ENCODE data around the gene CCL20. TPM values are rescaled to one million over a fixed set of nuclear protein-coding genes. Genes with fewer than 3 reads are reported as not detected.

Gene CCL20
- total RNA-seq, 1 donor from 2014 or later: not detected

DNA sequence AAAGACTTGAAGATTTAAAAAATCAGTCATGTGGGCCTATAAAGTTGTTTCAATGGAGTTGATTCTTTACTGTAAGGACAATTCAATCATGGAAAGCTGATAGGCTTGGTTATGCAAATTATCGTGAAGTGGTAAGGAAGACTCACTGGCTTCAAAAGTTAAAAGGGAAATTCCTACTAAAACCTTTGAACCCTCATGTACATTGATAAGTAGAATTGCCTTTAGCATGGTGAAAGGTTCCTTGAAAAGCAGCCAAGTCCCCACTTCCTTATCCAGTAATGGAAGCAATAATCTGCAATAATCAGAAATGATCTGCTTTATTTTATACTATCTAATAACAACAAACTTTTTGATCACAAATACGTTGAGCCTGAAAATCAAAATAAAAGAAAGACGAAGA lies 14.4 kb upstream of the CCL20 start:
- DNase-seq (ENCODE audit: low spot score in 2 of 2) (no peak), FAIRE-seq (no peak)

DNA sequence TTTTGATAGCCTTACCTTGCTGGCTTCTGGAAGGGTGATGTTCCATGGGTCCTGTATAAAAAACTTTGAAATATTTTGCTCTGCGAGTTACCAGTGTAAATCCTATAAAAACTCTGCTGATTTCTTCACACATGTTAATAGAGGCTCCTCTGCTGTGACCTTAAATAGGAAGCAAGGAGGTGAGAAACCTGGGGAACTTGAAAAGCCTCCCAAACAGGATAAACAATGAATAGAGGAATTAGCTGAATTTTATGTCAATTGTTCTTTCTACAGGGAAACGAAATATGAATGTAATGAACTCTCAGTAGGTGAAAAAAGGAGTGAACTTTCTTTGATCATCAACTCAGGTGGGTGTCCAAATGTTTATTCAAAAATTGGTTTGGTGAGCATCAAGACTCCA lies 10.8 kb upstream of the CCL20 start:
- FAIRE-seq: no peak
- DNase-seq (ENCODE audit: low spot score in 2 of 2): no peak

DNA sequence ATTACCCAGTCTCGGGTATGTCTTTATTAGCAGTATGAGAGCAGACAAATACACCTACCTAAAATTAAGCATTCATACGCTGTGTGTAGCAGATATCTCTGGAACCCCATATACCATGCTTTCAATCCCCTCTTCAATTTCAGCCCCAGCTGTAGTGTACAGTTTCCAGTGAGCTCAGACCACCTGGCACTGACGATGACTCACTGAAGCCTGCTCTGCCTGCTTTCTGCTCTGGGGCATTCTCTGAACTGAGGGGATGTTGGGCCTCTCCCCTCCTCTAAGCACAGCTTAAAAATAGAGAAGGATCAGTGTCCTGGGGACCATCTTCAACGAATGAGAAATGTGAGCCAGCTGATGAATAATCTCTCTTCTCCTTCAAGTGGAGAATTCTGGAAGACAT lies 8.7 kb upstream of the CCL20 start:
- DNase-seq (ENCODE audit: low spot score in 2 of 2) (no peak), FAIRE-seq (no peak)

DNA sequence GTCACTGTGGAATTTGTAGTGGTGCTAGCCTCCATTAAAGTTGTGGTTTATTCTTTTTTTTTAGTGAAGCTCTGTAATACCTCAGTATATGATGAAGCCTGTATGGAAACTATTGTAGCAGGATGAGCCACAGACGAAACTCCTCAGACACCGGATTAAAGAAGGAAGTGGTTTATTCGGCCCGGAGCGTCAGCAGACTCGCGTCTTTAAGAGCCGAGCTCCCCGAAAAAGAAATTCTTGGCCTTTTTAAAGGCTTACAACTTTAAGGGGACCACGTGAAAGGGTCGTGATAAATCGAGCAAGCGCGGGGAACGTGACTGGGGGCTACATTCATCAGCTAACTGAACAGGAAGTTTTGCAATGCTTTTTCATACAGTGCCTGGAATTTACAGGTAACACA lies 8.1 kb upstream of the CCL20 start:
- FAIRE-seq: no peak

DNA sequence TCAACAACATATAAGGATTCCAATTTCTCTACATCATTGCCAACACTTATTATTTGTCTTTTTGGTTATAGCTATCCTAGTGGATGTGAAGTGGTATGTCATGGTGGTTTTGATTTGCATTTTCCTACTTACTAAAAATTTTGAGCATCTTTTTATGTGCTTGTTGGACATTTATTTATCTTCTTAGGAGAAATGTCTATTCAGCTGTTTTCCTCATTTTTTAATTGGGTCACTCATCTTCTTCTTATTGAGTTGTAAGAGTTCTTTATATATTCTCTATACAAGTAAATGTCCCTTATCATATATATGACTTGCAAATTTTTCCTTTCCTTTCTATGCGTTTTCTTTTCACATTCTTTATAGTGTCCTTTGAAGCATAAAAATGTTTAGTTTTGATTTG lies 4.7 kb upstream of the CCL20 start:
- DNase-seq (ENCODE audit: low spot score in 2 of 2): no peak
- FAIRE-seq: no peak

More for the DNA sequence above, 8.1 kb upstream of the CCL20 start:
- no peak for DNase-seq (ENCODE audit: low spot score in 2 of 2)

DNA sequence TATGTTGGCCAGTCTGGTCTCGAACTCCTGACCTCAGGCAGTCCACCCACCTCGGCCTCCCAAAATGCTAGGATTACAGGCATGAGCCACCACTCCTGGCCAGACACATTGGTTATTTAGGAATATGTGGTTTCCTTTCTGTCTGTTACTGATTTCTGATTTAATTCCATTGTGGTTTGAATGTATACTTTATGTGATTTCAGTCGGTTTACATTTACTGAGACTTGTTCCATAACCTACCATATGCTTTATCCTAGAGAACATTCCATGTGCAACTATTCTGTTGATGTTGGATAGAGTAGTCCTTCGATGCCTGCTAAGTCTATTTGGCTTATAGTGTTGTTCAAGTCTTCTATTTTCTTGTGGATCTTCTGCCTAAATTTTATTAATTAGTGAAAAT lies 1.6 kb upstream of the CCL20 start:
- DNase-seq (ENCODE audit: low spot score in 2 of 2): no peak
- no peak for FAIRE-seq

DNA sequence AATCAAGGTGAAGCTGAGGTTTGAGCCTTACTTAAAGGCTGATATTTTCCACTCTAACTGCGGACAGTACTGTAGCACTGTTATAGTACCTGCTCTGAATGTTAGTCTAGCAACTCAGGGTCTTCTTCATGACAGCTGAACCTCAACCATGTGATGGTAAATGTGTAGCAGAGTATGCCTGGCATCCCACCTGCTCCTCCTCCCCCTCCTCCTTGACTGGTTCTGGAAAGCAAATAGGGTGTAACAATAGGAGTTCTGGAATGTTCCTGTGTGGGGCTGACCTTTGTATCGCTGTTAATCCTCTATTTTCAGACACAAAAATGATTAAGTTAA lies 447 bp upstream of the CCL20 start:
- DNase-seq (ENCODE audit: low spot score in 2 of 2): no peak

DNA sequence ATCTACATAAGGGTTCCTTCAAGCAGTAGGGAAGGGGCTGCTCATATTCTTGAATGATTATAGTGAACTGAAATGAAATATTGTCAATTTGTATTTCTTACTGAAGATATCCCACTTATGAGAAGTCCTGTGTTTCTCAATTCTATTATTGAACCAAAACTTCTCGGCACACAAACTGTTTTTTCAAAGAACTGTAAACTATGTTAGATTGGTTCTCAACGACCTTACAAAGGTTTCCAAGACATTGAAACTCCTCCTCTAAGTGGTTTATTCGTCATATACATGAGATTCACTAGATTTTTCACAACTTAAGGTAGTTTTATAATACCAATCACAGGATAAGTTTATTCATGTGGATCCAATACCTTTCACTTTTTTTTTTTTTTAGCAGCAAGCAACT lies 1.4 kb downstream of the CCL20 start:
- no peak for DNase-seq (ENCODE audit: low spot score in 2 of 2)
- no peak for FAIRE-seq

More for the DNA sequence above, 447 bp upstream of the CCL20 start:
- FAIRE-seq: no peak

DNA sequence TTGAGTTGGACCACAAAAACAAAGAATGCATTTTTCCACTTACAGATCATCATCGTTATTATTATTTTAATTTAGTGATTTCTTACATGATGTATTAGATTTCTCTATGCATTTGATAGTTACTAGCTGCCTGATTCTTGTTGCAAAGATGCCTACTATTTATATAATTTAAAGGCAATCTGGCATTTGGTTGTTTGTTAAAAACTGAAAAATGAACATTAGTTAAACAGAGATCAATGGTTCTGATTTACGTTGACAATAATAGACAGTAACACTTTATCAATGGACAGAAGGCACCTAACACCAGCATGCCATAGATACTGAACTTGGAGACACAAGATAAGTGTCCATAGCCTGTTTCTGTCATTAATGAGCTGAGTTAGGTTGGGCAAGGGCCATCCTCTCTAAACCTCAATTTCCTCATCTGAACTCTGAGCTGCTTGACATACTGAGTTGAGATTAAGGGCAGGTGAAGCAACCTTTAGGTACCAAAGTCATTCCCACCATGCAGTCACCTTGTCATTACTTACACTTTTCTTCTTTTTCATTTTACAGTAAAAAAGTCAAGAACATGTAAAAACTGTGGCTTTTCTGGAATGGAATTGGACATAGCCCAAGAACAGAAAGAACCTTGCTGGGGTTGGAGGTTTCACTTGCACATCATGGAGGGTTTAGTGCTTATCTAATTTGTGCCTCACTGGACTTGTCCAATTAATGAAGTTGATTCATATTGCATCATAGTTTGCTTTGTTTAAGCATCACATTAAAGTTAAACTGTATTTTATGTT lies 3.1 kb downstream of the CCL20 start:
- DNase-seq (ENCODE audit: low spot score in 2 of 2) (no peak), FAIRE-seq (no peak)

DNA sequence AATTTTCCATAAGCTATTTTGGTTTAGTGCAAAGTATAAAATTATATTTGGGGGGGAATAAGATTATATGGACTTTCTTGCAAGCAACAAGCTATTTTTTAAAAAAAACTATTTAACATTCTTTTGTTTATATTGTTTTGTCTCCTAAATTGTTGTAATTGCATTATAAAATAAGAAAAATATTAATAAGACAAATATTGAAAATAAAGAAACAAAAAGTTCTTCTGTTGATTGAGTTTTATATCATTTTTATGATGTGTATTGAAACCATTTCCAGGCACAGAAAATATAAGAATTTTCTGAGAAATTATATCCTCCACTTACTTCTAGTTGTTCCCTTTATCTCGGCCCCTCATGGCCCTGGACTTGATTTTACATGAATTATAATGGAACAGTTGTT lies 3.7 kb downstream of the CCL20 start:
- FAIRE-seq (no peak), DNase-seq (ENCODE audit: low spot score in 2 of 2) (no peak)

DNA sequence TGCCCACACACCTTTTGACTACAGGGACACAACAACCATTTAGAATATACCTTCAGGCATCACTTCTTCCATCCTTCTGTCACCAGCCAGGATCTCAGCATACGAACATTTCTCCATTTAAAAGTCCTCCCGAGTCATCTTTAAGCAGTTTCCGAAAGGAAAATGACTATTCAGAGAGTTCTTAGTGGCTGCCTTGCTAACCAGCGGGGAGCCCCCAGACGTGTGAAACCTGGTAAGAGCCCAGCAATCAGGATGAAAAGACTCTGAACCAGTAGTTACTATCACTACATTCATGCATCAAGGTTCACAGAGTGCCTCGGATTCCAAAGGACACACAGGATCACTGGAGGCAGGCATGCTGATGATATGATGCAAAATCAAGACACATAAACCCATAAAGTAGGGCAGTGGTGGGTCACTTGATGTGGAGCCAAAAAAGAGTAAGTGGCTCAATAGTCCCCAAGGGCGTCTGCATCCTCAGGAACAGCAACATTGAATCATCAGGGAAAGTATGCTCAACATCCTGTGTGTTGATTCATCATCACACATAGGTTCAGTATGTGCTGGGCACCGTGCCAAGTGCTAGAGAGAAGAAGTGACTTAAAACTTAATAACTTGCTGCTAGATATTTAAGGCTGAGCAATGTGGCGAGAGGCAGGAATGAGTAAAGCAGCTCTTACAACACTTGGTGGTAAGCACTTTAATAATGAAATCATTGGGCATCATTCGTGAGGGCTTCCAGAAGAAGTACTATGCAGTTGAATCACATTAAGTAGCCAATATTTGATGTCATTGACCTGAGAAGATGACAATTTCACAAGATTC lies 4.4 kb downstream of the CCL20 start:
- DNase-seq (ENCODE audit: low spot score in 2 of 2) (peak in 1 of 2 donors; percentile 33), FAIRE-seq (no peak)

DNA sequence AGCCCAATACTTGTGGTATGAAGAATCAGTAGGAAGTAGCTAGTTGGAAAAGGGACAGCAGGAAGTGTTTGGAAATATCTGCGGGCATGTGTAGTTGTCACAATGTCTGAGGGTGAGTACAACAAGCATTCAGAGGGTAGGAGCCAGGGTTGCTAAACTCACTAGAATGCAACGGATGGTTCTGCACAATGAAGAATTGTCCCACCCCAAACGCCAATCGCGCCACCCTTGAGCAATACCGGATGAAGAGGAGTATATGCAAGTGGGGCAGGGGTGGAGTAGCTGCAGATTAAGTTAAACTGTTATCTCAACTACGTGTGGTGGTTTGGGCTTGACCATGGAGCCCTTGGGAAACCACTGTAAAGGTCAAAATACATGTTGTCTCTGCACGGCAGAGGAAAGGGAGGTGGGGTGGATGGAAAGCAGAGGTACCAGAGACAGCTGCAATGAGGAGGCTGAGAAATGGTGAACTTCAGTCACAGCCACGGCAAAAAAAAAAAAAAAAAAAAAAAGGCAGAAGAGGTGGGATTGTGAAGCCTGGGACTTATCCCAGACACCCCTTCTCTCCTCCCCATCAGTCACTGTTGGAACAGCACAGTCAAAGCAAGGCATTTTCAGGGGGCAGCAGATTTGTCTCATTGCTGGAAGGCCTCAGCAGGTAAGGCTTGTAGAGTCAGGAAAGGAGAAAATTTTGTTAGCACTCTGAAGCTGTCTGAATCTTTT lies 5.2 kb downstream of the CCL20 start:
- FAIRE-seq (no peak), DNase-seq (ENCODE audit: low spot score in 2 of 2) (no peak)

DNA sequence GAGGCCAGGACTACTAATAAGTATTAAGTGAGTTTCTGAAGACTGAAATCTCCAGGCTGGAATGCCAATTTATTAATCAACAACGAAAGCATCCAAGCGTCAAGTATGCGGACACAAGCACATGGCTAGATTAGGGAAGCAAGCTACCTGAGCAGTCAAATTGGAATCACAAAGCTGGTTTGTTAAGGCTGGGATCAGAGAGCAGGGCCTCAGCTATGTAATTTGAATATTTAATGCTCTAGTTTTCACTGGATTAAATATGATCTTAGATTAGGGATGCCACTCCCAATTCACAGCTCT lies 5.7 kb downstream of the CCL20 start:
- DNase-seq (ENCODE audit: low spot score in 2 of 2): no peak
- FAIRE-seq: no peak

DNA sequence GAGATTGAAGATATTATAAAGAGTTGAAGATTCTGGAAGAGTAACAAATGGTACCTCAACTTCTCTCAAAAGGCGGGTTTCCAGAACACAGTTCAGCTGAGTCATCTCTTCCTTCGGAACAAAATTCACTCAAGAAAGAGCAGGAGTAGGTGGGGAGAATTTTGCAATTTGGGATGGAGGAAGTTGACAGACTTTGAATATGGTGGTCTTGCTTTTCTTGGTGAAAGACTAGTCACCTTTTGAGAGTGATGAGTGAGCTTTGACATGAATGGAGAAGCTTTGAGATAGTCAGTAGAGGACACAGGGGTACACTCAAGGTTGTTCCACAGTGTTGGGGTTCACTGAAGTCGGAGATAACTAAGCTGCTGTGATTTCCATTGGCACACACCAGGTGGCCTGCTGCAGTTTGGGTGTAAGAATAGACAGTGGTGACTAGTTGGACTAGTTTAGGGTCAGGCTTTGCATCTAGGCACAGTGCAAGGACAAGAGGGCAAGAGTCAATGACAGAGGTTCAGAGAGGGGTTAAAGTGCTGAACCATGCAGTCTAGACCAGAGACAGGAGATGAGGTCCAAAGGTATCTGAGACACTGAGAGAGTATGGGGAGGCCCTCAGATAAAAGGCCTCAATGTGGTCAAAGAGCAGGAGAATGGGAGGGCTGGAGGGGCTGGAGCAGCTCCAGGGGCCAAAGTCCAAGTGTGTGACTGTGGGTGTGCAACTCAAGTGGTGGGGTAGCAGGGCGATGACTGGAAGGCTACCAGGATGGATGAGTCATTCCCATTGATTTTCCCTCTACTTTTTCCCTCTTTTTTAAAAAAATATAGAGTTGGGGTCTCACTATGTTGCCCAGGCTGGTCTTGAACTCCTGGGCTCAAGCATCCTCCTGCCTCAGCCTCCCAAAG lies 7.7 kb downstream of the CCL20 start:
- FAIRE-seq (no peak), DNase-seq (ENCODE audit: low spot score in 2 of 2) (no peak)

DNA sequence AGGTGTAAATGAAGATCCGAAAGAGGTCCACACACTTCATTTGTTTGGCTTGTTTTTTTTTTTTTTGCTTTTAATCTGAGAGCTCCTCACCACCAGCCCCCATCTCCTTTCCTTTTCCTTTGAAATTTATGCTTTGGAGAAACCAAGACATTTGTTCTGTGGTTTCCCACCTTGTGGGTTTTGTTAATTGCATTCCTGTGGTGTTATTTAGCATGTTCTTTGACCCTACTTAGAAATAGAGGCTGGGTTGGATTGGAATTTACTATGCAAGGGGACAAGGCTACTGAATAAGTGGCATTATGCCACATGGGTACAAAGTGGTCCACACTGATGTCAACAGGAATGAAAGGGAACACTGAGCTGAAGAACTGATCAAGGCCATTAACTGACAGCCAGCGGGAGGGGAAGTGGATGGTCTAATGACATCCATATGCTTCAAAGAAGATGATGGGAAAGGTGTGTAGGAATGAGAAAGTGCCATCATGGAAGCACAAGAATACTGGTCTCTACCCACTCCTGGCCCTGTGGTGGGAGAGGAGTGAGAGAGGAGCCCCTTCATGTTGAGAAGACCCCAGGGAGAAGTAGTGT lies 8.9 kb downstream of the CCL20 start:
- DNase-seq (ENCODE audit: low spot score in 2 of 2): no peak
- FAIRE-seq: no peak

DNA sequence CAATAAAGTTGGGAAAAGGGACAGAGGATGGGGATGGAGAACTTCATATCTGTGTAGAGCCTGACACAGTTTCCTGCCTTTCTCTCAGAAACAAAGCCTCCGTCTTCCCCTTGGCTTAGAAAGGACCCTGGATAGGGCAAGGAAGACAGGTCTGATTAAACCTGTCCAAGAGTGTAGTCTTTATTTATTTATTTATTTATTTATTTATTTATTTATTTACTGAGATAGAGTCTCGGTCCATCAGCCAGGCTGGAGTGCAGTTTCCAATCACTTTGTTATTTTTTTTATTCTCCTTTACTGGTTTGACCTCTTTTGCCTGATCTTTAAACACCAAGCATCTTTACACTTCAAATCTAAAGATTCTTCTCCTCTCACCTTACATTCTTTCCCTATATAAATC lies 10.3 kb downstream of the CCL20 start:
- DNase-seq (ENCODE audit: low spot score in 2 of 2) (no peak), FAIRE-seq (no peak)

DNA sequence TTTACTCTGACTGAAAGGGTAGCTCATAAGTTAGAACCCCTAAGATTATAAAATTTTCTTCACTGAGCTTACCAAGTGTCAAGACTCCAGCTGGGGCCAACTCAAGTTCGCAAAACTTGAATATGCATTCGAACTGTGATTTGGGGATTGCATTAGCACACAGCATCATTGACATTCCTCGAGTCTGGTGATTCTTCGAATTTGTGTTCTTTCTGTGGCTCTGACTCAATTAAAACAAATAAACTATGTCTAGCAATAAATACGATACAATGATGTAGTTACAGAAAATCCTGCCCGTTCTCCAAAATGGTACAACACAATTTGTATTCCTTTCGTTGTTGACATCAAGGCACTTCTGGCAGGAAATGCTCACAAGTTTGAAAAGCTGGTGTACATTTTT lies 11.1 kb downstream of the CCL20 start:
- no peak for DNase-seq (ENCODE audit: low spot score in 2 of 2)
- FAIRE-seq: no peak

DNA sequence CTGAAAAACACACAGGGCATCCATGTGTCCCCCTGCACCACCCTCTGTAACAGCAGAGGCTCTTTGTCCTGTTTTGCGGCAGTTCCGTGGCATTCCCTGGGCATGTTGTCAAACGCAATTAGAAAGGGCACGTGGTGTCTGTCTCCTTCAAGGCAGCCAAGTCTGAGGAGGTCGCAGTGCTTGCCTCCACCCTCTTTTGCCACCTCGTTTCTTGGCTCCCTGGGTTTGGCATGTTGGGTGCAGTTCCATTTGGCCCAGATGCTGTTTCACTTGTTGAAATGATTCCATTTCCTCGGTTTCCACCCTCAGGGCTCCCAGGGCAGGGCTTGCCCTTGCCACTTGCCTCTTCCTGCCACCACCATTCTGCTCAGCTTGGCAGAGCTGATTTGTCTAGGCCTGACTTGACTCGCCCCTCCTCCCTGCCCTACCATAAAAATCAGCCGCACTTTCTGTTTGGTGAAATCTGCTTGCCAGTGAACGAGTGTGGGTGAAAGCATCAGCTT lies 12.4 kb downstream of the CCL20 start:
- no peak for FAIRE-seq
- peak in 1 of 2 donors; percentile 11 for DNase-seq (ENCODE audit: low spot score in 2 of 2)

DNA sequence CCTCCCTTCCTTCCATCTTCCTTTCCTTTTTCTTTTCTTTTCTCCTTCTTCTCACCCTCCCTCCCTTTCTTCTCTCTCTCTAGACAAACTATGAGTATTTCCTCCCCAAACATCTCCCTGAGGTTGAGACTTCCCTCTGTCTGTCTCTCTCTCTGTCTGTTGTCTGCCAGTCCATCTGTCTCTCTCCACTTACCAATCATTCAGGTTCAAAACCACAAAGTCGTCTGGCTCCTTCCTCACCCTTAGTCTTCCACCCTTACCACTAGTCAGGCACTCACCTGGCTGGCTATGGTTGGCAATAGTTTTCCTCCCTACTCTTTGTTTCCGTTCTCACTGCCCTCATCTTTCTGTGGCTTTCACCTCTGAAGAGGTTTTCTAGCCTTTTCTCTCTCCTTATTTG lies 12.9 kb downstream of the CCL20 start:
- no peak for FAIRE-seq
- DNase-seq (ENCODE audit: low spot score in 2 of 2): no peak

DNA sequence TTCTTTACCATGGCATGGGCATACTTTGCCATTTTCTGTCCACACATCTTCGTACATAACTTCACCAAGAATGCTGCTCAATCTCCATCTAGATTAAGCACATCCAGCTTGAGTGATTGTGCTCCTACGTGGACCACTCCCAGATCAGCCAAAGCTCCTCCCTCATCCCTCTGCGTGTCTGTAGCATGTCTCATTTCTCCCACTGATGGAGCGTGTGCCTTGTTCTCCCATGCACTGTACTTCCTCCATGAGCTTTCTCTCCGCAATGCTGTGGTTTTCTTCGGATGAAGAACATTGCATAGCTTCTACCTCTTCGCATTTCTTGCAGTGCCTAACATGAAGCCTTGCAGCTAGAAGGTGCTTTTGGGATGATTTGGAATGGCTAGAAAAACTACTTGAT lies 13.5 kb downstream of the CCL20 start:
- FAIRE-seq (no peak), DNase-seq (ENCODE audit: low spot score in 2 of 2) (no peak)

Measured in frontal cortex (tissue), 4 donors.